Loucy (cell line): ENCODE data around the gene TSHR.

Experiments used
- H2AFZ ChIP-seq: fragments of 200-600 bp; sonication (generic); 2 replicates; pipeline ENCODE4 v1.6.0; 2016; ENCODE audit warnings: antibody characterized with exemption, mild to moderate bottlenecking, low read length, moderate library complexity
- H3F3A ChIP-seq: fragments of 200-600 bp; 2 replicates; pipeline ENCODE4 v1.6.0; 2016; ENCODE audit warnings: antibody characterized with exemption, low read depth, mild to moderate bottlenecking
- H3K27me3 ChIP-seq: fragments of 200-600 bp; sonication (generic); 2 replicates; pipeline ENCODE4 v1.6.1; 2014; ENCODE audit warnings: low read length, mild to moderate bottlenecking; ENCODE audit not compliant: insufficient read depth, poor library complexity, severe bottlenecking
- H3K36me3 ChIP-seq: fragments of 200-600 bp; sonication (generic); 2 replicates; pipeline ENCODE4 v1.6.1; 2016; ENCODE audit warnings: low read length; ENCODE audit not compliant: insufficient read depth
- H3K4me1 ChIP-seq: fragments of 200-600 bp; sonication (generic); 2 replicates; pipeline ENCODE4 v1.5.1; 2014; ENCODE audit warnings: low read length, mild to moderate bottlenecking; ENCODE audit not compliant: insufficient read depth, poor library complexity, severe bottlenecking
- H3K4me2 ChIP-seq: fragments of 200-600 bp; sonication (generic); 2 replicates; pipeline ENCODE4 v1.6.0; 2014; ENCODE audit warnings: antibody characterized with exemption, low read length, low read depth, mild to moderate bottlenecking; ENCODE audit not compliant: poor library complexity, severe bottlenecking
- H3K4me3 ChIP-seq: fragments of 200-600 bp; sonication (generic); 2 replicates; pipeline ENCODE4 v1.5.1; 2014; ENCODE audit warnings: low read length, mild to moderate bottlenecking, mixed read lengths; ENCODE audit not compliant: poor library complexity, severe bottlenecking
- H3K79me2 ChIP-seq: fragments of 200-600 bp; sonication (generic); 2 replicates; pipeline ENCODE4 v1.6.1; 2014; ENCODE audit warnings: low read length; ENCODE audit not compliant: insufficient read depth
- H3K9ac ChIP-seq: fragments of 200-600 bp; sonication (generic); 2 replicates; pipeline ENCODE4 v1.6.0; 2014; ENCODE audit warnings: mild to moderate bottlenecking, low read depth, low read length, moderate library complexity; ENCODE audit not compliant: poor library complexity, severe bottlenecking
- H3K9me2 ChIP-seq: fragments of 200-600 bp; sonication (generic); replicated peaks from 2 replicates; pipeline ENCODE4 v1.6.1; 2016; ENCODE audit warnings: low read depth, low read length, mixed read lengths
- H3K9me3 ChIP-seq: fragments of 200-600 bp; sonication (generic); 2 replicates; pipeline ENCODE4 v1.6.1; 2014; ENCODE audit warnings: mild to moderate bottlenecking, antibody characterized with exemption, low read length, low read depth; ENCODE audit not compliant: insufficient read depth
- H4K20me1 ChIP-seq: fragments of 200-600 bp; sonication (generic); 2 replicates; pipeline ENCODE4 v1.6.0; 2014; ENCODE audit warnings: antibody characterized with exemption, low read length, mild to moderate bottlenecking; ENCODE audit not compliant: insufficient read depth, poor library complexity, severe bottlenecking
- EZH2phosphoT487 ChIP-seq: fragments of 200-600 bp; IDR thresholded peaks from 2 replicates; pipeline ENCODE4 v1.6.1; 2018; ENCODE audit warnings: antibody characterized with exemption, mild to moderate bottlenecking, moderate library complexity, borderline replicate concordance
- TF ChIP-seq, protein P1 (sequence below): fragments of 200-600 bp; sonication (generic); conservative IDR thresholded peaks from 2 replicates; pipeline ENCODE4 v1.5.1; 2014; ENCODE audit warnings: mild to moderate bottlenecking, antibody characterized with exemption, low read length

The TSHR gene

DNA sequence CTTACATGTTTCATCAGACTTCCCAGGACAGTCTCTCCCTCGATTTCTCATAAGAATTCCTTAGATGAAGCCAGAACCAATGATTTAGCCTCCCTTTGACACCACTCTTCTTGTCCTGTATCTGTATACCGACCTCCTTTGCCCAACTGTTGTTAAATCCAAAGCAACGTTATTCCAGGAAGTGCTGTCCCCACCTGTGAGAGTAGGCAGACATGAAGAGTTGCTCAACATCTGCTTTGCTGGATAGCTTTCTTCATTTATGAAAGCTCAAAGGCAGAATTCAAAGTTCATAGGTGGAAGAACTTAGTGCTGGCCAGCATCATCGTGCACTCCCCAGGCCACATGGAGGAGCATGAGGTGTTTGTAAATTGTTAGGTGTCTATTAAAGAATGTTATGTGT lies 209.8 kb downstream of the TSHR start:
- H3K36me3 ChIP-seq: no peaks in the 10 kb centered on the region
- H3K9me2 ChIP-seq: no peaks in the 10 kb centered on the region
- no peaks in the 10 kb centered on the region for H4K20me1 ChIP-seq
- no peaks in the 10 kb centered on the region for H3F3A ChIP-seq
- peak overlapping the region; percentile 56 for H2AFZ ChIP-seq
- H3K4me3 ChIP-seq: no peak overlapping the region
- no peak overlapping the region for H3K9ac ChIP-seq
- peaks cover 10% of the 10 kb centered on the region for H3K4me1 ChIP-seq
- no peaks in the 10 kb centered on the region for H3K27me3 ChIP-seq
- no peak overlapping the region for H3K4me2 ChIP-seq
- no peaks in the 10 kb centered on the region for H3K9me3 ChIP-seq
- 0 out of 2 replicates have a peak, but pooled peaks cover 4% of the 10 kb centered on the region for H3K79me2 ChIP-seq
- TF ChIP-seq EZH2phosphoT487: no peak
- TF ChIP-seq, protein P1, sequence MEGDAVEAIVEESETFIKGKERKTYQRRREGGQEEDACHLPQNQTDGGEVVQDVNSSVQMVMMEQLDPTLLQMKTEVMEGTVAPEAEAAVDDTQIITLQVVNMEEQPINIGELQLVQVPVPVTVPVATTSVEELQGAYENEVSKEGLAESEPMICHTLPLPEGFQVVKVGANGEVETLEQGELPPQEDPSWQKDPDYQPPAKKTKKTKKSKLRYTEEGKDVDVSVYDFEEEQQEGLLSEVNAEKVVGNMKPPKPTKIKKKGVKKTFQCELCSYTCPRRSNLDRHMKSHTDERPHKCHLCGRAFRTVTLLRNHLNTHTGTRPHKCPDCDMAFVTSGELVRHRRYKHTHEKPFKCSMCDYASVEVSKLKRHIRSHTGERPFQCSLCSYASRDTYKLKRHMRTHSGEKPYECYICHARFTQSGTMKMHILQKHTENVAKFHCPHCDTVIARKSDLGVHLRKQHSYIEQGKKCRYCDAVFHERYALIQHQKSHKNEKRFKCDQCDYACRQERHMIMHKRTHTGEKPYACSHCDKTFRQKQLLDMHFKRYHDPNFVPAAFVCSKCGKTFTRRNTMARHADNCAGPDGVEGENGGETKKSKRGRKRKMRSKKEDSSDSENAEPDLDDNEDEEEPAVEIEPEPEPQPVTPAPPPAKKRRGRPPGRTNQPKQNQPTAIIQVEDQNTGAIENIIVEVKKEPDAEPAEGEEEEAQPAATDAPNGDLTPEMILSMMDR: no peak

DNA sequence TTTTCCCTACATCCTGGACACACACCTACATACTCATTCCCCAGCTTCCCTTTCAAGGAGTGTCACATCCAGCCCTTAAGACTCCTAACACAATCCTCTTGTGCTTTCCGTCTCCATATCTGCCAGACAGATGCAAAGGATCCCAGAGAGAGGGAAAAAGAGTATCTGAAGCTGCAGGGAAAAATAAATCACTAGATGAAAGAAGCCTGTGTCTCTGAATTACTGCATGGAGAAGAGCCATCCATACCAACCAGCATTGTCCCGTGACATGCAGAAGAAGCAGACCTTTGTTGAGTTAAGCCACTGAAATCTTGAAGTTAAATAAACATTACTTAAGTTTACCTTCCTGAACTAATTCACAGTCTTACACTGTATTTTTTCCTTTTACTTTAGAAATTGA lies 210.7 kb downstream of the TSHR start:
- Histone ChIP-seq H3K9me2 (no peaks in the 10 kb centered on the region), H3K4me2 (no peak overlapping the region), H3K4me1 (peaks cover 10% of the 10 kb centered on the region), H3F3A (no peaks in the 10 kb centered on the region), H2AFZ (no peak overlapping the region), H3K9ac (no peak overlapping the region), H3K36me3 (no peaks in the 10 kb centered on the region), H4K20me1 (no peaks in the 10 kb centered on the region), H3K79me2 (0 out of 2 replicates have a peak, but pooled peaks cover 4% of the 10 kb centered on the region), H3K9me3 (no peaks in the 10 kb centered on the region), H3K4me3 (no peak overlapping the region), H3K27me3 (no peaks in the 10 kb centered on the region)
- TF ChIP-seq, protein P1: no peak
- no peak for TF ChIP-seq EZH2phosphoT487

- peaks cover 10% of the 10 kb centered on the region for H3K4me1 ChIP-seq
- no peak overlapping the region for H2AFZ ChIP-seq
- no peak for TF ChIP-seq EZH2phosphoT487
- TF ChIP-seq, protein P1: no peak
- no peaks in the 10 kb centered on the region for H3K36me3 ChIP-seq
- no peaks in the 10 kb centered on the region for H4K20me1 ChIP-seq
- peak overlapping the region; percentile 96 for H3K4me2 ChIP-seq
- no peaks in the 10 kb centered on the region for H3F3A ChIP-seq
- no peaks in the 10 kb centered on the region for H3K9me2 ChIP-seq
- H3K79me2 ChIP-seq: 0 out of 2 replicates have a peak, but pooled peaks cover 4% of the 10 kb centered on the region
- H3K27me3 ChIP-seq: no peaks in the 10 kb centered on the region
- peak overlapping the region; percentile 87 for H3K9ac ChIP-seq
- H3K4me3 ChIP-seq: peak overlapping the region; percentile 87
- H3K9me3 ChIP-seq: no peaks in the 10 kb centered on the region
Observed at GRCh38 chr14:81169267-81169666, 213.8 kb downstream of the TSHR start.
